Stimulated activated CD8-positive, alpha-beta memory T cell treated with anti-CD3 and anti-CD28 coated beads, Interleukin-15, amount 100 ng/mL, for 4 hours (primary cell): ENCODE measurements around the gene FCER2.
"Not testable (repeated sequence)": the region's sequence is repeated elsewhere in the genome, so short reads cannot be mapped to it uniquely, and the experiment has no call there.

Source experiments
- DNase-seq, 2 donors: peaks; one replicate each; pipeline ENCODE4 v3.0.0-alpha.2; 2020; ENCODE audit warnings: low read depth in 2 of 2

Gene FCER2

GRCh38 chr19:7647156-7647555 is 54.8 kb downstream of the FCER2 start:
- DNase-seq = no peak

GRCh38 chr19:7646426-7646700 is 55.6 kb downstream of the FCER2 start:
- DNase-seq = no peak

- no peak for DNase-seq
These were observed 56.1 kb downstream of the FCER2 start for GRCh38 chr19:7645656-7646425.

- DNase-seq = no peak
These were observed 56.8 kb downstream of the FCER2 start for GRCh38 chr19:7645163-7645562.

GRCh38 chr19:7644550-7644877 is 57.4 kb downstream of the FCER2 start:
- no peak for DNase-seq

GRCh38 chr19:7643629-7644549 is 58.0 kb downstream of the FCER2 start:
- not testable (repeated sequence) for DNase-seq

GRCh38 chr19:7643031-7643415 is 58.9 kb downstream of the FCER2 start:
- DNase-seq = no peak

- no peak for DNase-seq
These were observed 59.5 kb downstream of the FCER2 start for GRCh38 chr19:7642295-7643030.

GRCh38 chr19:7641290-7642276 is 60.3 kb downstream of the FCER2 start:
- DNase-seq = no peak

- no peak for DNase-seq
These were observed 61.1 kb downstream of the FCER2 start for GRCh38 chr19:7640803-7641202.

GRCh38 chr19:7639863-7640348 is 62.0 kb downstream of the FCER2 start:
- no peak for DNase-seq

GRCh38 chr19:7638802-7639465 is 63.0 kb downstream of the FCER2 start:
- DNase-seq = no peak
